MG63 (cell line): ENCODE measurements around the gene ACMSD. TPM values are rescaled to one million over a fixed set of nuclear protein-coding genes. Genes with fewer than 3 reads are reported as not detected.
A peak's percentile ranks its signal among the peaks of the same experiment; 100 is the strongest.
"Not testable (repeated sequence)": the region's sequence is repeated elsewhere in the genome, so short reads cannot be mapped to it uniquely, and the experiment has no call there.

Source experiments
- DNase-seq: peaks from one replicate; pipeline ENCODE4 v3.0.0-alpha.2; 2020
- H3K27me3 ChIP-seq: fragments of 250-450 bp; sonication (Bioruptor Pico); 2 replicates; pipeline ENCODE4 v1.5.1; 2020; ENCODE audit warnings: mild to moderate bottlenecking, moderate library complexity
- H3K36me3 ChIP-seq: fragments of 250-450 bp; sonication (Bioruptor Pico); 2 replicates; pipeline ENCODE4 v1.5.1; 2020; ENCODE audit warnings: mild to moderate bottlenecking, moderate library complexity
- H3K4me3 ChIP-seq: fragments of 250-450 bp; sonication (Bioruptor Pico); 2 replicates; pipeline ENCODE4 v1.5.1; 2020; ENCODE audit warnings: mild to moderate bottlenecking, moderate library complexity
- H3K9me3 ChIP-seq: fragments of 250-450 bp; sonication (Bioruptor Pico); 2 replicates; pipeline ENCODE4 v1.5.1; 2020; ENCODE audit warnings: mild to moderate bottlenecking, moderate library complexity
- total RNA-seq: library from RNA; depleted of rRNA; stranded (reverse); fragments of >200 nt; shearing (Covaris generic); gene quantifications from 2 replicates; pipeline ENCODE4 v1.2.3, GENCODE V29; 2014; ENCODE audit warnings: low replicate concordance

ACMSD gene
- total RNA-seq, 1 experiment from 2014 or later: not detected

DNA sequence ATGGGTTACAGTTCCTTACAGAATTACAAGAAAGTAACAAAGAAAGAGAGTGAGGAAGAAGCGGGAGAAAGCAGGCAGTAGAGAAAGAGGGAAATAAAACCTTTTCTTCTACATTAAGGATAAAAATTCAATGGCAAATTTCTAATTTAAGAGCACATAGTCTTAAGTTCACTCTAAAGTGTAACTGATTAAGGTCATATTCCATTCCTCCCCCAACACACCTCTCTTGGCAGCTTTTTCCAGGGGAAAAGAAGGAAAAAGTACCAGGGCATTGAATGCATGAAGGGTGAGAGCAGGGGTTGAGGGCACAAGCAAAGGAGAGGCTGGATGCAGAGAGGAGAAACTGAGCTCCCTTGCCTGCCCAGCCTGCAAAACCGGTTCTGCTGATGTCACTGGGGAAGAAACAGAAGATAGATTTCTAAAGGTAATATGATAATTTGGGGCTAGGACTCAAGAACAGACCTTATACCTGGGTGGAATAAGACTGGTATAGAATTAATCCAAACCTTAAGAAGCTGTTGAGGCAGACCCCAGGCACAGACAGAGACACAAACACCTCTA is 4.6 kb downstream of the ACMSD start:
- H3K4me3 ChIP-seq: no peak overlapping the region
- no peaks in the 10 kb centered on the region for H3K9me3 ChIP-seq
- H3K36me3 ChIP-seq: no peaks in the 10 kb centered on the region
- H3K27me3 ChIP-seq: no peaks in the 10 kb centered on the region
- no peak for DNase-seq

DNA sequence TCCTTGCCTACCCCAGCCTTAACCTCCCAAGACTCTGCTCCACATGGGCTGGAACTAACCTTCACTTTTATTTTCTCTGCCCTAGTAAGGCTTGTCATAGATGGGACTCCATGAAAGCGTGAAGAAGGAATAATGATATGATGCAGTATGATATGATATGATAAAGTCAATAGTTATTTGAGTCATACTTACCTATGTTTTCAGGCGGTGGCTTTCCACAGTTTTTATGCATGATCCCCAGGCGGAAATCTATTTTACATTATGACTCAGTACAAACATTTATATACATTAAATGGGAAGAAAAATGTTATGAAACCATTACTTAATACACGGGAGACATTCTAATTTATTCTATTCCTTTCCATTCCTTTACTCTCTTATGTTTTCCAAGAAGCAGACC is 5.6 kb downstream of the ACMSD start:
- no peak for DNase-seq
- Histone ChIP-seq H3K36me3 (no peaks in the 10 kb centered on the region), H3K4me3 (no peak overlapping the region), H3K27me3 (no peaks in the 10 kb centered on the region), H3K9me3 (no peaks in the 10 kb centered on the region)

DNA sequence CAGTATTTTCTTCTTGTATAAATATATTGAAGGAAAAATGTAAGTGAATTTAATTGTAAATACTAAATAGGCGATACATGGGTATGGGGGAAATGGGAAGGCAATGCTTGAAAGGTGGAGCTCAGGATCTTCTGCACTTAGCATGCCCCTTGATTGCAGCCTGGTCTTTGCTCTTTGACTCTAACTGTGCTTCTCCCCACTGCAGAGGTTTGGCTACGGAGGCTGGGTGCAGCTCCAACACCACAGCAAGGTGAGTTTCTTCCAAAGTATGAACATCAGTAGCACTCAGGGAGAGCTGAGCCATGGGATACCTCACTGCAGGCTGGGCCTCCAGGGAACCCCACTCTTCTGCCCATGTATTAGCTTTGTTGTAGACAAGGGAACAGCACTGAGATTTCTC is 6.6 kb downstream of the ACMSD start:
- DNase-seq: no peak
- Histone ChIP-seq H3K27me3 (no peaks in the 10 kb centered on the region), H3K4me3 (no peak overlapping the region), H3K9me3 (no peaks in the 10 kb centered on the region), H3K36me3 (no peaks in the 10 kb centered on the region)

DNA sequence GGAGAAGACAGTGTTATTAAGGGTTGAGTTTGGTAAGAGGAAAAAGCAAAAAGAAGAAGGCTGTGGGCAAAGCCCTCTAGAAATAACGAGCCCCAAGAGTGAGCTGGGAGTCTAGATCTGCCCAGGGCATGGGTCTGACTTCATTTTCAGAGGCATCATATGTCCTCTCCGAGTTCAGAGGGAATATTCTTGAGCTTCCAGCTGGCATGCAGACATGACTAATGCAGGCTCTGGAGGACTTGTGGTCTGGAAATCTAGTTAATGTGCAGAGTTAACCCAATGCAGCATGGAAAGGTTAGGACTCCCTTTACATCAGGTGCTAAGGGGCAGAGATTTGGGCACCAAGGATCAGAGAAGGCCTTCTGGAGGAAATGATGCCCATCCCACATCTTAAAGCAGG is 7.3 kb downstream of the ACMSD start:
- no peak overlapping the region for H3K4me3 ChIP-seq
- no peaks in the 10 kb centered on the region for H3K36me3 ChIP-seq
- no peaks in the 10 kb centered on the region for H3K9me3 ChIP-seq
- H3K27me3 ChIP-seq: no peaks in the 10 kb centered on the region
- DNase-seq: peak; percentile 60

DNA sequence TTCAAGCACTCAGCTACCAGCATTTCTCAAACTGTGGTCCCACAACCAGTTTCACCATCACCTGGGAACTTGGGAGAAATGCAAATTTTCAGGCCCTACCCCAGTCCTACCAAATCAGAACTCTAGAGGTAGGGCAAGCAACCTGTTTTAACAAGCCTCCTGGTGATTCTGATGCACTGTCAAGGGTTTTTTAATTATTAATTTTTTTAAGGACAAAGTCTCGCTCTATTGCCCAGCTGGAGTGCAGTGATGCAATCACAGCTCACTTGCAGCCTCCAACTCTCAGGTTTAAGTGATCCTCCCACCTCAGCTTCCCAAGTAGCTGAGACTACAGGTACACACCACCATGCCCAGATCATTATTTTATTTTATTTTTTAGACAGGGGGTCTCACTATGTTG is 7.8 kb downstream of the ACMSD start:
- H3K9me3 ChIP-seq: no peaks in the 10 kb centered on the region
- H3K36me3 ChIP-seq: no peaks in the 10 kb centered on the region
- no peaks in the 10 kb centered on the region for H3K27me3 ChIP-seq
- DNase-seq: no peak
- no peak overlapping the region for H3K4me3 ChIP-seq

DNA sequence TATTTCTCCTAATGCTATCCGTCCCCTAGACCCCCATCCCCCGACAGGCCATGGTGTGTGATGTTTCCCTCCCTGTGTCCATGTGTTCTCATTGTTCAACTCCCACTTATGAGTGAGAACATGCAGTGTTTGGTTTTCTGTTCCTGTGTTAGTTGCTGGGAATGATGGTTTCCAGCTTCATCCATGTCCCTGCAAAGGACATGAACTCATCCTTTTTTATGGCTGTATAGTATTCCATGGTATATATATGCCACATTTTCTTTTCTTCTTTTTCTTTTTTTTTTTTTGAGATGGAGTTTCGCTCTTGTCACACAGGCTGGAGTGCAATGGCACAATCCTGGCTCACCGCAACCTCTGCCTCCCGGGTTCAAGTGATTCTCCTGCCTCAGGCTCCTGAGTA is 9.2 kb downstream of the ACMSD start:
- not testable (repeated sequence) for H3K4me3 ChIP-seq, H3K27me3 ChIP-seq, DNase-seq, H3K36me3 ChIP-seq, H3K9me3 ChIP-seq

DNA sequence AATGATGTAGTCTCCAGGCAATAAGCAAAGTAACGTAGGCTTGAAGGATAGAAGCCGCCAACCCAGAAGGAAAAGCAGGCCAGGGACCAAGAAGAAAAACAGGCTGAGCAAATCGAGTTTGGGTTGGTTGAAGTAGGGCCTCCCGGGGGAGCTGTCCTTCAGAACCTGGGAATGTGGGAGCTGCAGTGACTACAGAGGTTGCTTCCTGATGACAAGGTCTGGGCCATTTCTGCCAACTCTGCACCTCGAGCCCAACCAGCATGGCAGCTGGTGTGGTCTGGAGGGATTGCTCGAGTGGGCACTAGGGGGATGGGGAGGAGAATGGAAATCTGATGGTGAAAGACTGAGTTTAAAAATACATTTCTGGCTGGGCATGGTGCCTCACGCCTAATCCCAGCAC is 14.1 kb downstream of the ACMSD start:
- Histone ChIP-seq H3K36me3 (no peaks in the 10 kb centered on the region), H3K9me3 (no peaks in the 10 kb centered on the region), H3K4me3 (no peak overlapping the region), H3K27me3 (no peaks in the 10 kb centered on the region)
- DNase-seq: no peak

DNA sequence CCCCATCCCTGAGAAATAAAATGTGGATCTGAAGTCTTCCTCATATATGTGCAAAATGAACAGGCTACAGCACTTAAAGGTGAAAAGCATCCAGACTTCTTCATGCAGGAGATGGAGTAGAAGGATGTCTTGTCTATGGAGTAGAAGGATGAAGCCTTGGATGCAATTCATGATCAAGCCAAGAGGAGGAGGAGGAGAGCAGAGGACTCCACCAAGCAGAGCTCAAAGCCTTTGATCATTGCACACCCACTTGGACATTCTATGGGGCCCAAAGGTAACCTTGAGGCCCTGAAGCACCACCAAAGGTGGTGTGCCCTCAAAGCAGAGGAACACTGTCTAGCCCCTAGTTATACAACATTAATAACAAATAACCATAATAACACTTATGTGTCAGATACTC is 17.3 kb downstream of the ACMSD start:
- H3K27me3 ChIP-seq: no peaks in the 10 kb centered on the region
- H3K4me3 ChIP-seq: no peak overlapping the region
- no peaks in the 10 kb centered on the region for H3K9me3 ChIP-seq
- DNase-seq: no peak
- no peaks in the 10 kb centered on the region for H3K36me3 ChIP-seq

DNA sequence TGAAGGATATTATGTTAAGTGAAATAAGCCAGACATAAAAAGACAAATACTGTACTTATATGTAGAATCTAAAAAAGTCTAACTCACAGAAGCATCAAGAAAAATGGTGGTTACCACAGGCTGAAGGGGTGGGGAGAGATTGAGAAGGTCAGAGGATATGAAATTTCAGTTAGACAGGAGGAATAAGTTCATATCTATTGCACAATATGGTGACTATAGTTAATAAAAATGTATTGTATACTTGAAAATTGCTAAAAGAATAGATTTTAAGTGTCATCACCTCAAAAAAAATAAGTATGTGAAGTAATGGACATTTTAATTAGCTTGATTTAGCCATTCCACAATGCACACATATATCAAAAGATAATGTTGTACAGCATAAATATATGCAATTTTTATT is 19.8 kb downstream of the ACMSD start:
- Histone ChIP-seq H3K4me3 (no peak overlapping the region), H3K27me3 (no peaks in the 10 kb centered on the region), H3K36me3 (no peaks in the 10 kb centered on the region), H3K9me3 (no peaks in the 10 kb centered on the region)
- no peak for DNase-seq

DNA sequence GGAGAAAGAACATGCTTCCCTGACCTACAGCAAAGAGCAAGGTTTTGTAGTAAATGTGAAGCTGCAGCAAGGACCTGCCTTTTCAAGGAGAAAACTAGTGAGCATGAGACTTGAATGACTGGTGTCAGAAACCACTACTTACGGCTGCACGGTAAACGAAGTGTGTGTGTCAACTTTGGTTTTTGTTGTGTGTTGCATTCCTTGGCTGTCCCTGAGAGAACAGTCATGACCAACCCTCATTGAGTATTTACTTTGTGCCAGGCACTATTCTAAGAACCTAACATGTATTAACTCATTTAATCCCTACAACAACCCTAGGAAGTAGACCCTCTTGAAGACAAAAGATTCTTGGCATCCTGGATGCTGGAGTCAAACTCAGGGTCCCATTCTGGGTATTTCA is 22.8 kb downstream of the ACMSD start:
- DNase-seq: no peak
- Histone ChIP-seq H3K27me3 (no peaks in the 10 kb centered on the region), H3K36me3 (no peaks in the 10 kb centered on the region), H3K9me3 (no peaks in the 10 kb centered on the region), H3K4me3 (no peak overlapping the region)

DNA sequence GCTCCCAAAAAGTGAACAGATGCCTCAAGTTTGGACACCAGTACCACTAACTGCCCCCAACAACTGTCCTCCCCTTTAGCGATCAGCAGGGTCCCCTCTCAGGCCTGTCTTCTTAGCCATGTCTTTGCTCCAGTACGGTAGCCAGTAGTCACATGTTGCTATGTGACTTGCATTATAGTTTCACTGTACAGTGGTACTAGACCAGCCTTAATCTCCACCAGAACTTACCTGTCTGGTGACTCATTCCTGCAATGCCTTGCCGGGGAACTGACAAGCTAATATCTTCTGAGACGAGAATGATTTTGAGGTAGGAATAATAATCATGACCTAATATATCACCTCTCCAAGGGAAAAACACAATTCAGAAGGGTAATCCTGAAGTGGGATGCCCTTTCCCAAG is 23.7 kb downstream of the ACMSD start:
- no peaks in the 10 kb centered on the region for H3K9me3 ChIP-seq
- no peaks in the 10 kb centered on the region for H3K27me3 ChIP-seq
- H3K4me3 ChIP-seq: no peak overlapping the region
- H3K36me3 ChIP-seq: no peaks in the 10 kb centered on the region
- DNase-seq: no peak

DNA sequence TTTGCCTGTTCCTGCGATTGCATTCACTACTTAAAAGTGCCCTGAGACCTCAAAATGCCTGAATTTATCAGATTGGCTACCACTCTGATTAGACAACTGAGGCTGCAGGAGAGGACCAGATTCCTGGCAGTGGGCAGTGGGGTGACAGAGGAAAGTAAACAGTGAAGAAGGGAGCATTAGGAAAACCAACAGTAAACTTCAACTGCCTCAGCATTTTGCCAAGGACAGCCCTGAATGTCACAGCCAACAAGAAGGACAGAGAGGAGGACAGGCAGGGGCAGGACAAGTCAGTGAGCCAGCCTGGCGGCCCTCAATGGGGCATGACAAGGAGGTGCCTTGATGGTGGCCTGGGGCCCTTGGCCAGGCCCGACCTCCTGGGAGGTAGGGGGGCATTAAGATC is 24.3 kb downstream of the ACMSD start:
- no peak for DNase-seq
- Histone ChIP-seq H3K9me3 (no peaks in the 10 kb centered on the region), H3K4me3 (no peak overlapping the region)

DNA sequence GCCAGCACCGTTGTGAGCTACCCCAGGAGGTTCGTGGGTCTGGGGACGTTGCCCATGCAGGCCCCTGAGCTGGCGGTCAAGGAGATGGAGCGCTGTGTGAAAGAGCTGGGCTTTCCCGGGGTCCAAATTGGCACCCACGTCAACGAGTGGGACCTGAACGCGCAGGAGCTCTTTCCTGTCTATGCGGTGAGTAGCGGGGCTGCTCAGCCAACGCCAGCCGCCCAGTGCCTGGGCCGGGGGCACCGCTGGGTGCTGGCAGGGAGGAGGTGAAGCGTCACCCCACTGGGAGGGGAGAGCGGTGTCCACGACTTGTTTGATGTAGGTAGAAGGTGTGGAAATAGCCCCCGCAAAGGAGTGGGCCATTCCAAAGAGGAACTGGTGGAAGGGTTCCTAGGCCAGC is 25.0 kb downstream of the ACMSD start:
- DNase-seq: no peak
- H3K36me3 ChIP-seq: no peaks in the 10 kb centered on the region
- no peaks in the 10 kb centered on the region for H3K27me3 ChIP-seq
- H3K9me3 ChIP-seq: no peaks in the 10 kb centered on the region
- no peak overlapping the region for H3K4me3 ChIP-seq

More for the DNA sequence above, 24.3 kb downstream of the ACMSD start:
- H3K27me3 ChIP-seq: no peaks in the 10 kb centered on the region
- no peaks in the 10 kb centered on the region for H3K36me3 ChIP-seq

DNA sequence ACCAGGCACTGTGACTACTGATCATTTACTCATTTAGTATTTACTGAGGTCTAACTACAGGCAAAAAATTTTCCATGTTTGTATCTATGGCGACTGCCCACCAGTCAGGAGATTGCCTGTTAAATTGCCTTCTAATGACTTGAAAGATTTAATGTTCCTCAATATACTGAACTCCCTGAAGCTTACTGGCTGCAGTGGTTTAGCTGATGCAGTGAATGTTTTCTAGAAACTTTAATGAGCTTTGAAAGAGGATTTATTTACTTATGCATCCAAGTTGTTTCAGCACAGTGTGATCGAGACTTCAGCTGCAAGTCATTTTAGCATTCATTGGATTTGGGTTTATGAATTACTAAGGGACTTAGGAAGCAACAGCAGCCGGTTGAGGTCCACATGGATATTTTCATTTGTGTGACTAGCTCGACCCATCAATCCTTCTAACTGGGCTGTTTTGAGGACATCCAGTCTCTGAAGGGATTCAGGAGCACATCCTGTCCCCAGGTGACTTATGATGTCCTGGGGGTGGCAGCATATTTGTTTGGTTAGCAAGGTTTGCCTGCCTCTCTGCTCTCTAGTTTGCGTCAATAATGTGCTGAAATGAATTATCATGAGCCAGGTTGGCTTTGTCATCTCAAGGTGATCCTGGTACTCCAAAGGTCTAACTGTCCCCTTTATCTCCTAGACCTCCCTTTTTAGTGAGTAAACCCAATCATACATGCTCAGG is 26.8 kb downstream of the ACMSD start:
- no peaks in the 10 kb centered on the region for H3K9me3 ChIP-seq
- no peaks in the 10 kb centered on the region for H3K27me3 ChIP-seq
- H3K36me3 ChIP-seq: no peaks in the 10 kb centered on the region
- DNase-seq: no peak
- H3K4me3 ChIP-seq: no peak overlapping the region

DNA sequence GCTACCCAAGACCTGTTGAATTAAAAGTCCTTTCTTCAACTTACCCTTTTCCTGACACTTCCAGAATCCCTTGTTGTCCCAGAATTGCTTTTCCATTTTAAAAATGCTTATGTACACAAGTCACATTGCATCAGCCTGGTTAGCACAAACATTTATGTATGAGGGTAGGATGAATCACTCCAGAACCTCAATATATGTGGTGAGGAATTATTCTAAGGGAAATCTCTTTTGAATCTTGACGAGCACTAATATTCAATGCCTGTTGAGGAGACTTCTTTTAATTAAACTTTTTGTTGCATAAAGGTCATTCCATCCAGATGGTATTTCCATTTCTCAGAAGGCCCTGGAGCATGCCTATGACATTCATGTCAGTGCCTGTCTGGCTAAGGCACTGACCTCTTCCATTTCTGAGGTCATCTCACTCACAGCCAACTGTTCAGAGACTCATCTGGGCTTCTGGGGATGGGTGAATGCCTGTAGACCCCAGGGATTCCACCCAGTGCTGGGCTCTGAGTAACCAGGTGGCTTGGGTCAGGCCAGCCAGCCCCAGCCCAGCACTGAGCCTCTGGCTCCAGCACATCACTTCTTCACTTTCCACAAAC is 28.2 kb downstream of the ACMSD start:
- no peaks in the 10 kb centered on the region for H3K27me3 ChIP-seq
- DNase-seq: peak; percentile 51

DNA sequence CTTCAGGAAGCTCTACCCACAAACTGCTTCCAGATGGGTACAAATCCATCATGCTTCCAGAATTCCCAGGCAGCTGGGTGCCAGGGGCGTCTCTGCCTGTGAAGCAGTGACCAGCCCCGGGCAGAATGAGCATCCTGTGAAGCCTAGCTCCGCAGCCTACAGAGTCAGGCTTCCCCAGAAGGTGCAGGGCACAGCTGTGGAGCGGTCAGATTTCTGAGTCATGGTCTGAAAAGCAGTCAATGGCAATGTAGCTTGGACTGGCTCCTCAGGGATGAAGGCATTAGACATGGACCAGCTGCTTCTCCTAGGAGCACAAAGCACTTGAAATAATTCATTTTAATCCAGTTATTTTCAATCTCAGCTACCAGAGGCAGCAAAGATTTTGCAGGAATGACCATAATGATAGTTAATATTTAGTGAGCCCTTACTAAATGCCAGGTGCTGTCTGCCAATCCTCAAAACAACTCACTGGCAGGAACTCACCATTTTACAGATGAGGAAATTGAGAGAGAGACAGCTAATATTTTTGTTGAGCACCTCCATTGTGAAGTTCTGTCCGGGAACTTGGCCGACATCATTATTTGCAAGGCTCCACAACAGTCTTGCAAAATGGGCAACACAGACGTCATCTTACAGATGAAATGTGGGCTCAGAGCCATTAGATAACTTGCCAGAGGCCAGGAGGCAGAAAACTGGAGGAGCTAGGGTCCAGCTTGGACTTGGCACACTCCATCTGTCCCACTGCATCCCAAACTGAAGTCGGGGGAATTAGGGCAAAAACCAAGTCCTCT is 31.7 kb downstream of the ACMSD start:
- H3K4me3 ChIP-seq: no peak overlapping the region
- peak; percentile 79 for DNase-seq
- no peaks in the 10 kb centered on the region for H3K27me3 ChIP-seq
- H3K9me3 ChIP-seq: no peaks in the 10 kb centered on the region
- H3K36me3 ChIP-seq: no peaks in the 10 kb centered on the region

More for the DNA sequence above, 28.2 kb downstream of the ACMSD start:
- H3K36me3 ChIP-seq: no peaks in the 10 kb centered on the region
- H3K9me3 ChIP-seq: no peaks in the 10 kb centered on the region
- H3K4me3 ChIP-seq: no peak overlapping the region

DNA sequence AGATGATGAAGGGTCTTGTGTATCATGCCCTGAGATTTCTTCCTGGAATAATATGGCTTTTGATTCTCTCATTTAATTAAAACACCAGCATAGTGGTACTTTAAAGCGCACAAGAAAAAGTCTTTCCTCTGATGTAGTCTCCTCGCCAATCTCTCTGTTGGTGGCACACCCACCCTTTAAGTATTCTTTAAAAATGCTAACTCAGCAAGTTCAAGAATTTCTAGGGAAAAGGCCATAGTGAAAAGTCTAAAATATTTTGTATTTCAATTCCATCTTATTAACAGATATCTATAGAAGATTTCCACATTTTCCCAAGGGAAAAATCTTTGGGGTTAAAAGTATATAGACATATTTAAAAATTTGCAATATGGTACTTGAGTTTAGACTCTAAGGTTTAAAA is 34.7 kb downstream of the ACMSD start:
- no peak for DNase-seq
- no peaks in the 10 kb centered on the region for H3K9me3 ChIP-seq
- no peak overlapping the region for H3K4me3 ChIP-seq
- H3K36me3 ChIP-seq: no peaks in the 10 kb centered on the region
- H3K27me3 ChIP-seq: no peaks in the 10 kb centered on the region
